Measurements from ENCODE around the gene NPC1L1.
A peak's percentile ranks its signal among the peaks of the same experiment; 100 is the strongest.

The NPC1L1 gene, protein sequence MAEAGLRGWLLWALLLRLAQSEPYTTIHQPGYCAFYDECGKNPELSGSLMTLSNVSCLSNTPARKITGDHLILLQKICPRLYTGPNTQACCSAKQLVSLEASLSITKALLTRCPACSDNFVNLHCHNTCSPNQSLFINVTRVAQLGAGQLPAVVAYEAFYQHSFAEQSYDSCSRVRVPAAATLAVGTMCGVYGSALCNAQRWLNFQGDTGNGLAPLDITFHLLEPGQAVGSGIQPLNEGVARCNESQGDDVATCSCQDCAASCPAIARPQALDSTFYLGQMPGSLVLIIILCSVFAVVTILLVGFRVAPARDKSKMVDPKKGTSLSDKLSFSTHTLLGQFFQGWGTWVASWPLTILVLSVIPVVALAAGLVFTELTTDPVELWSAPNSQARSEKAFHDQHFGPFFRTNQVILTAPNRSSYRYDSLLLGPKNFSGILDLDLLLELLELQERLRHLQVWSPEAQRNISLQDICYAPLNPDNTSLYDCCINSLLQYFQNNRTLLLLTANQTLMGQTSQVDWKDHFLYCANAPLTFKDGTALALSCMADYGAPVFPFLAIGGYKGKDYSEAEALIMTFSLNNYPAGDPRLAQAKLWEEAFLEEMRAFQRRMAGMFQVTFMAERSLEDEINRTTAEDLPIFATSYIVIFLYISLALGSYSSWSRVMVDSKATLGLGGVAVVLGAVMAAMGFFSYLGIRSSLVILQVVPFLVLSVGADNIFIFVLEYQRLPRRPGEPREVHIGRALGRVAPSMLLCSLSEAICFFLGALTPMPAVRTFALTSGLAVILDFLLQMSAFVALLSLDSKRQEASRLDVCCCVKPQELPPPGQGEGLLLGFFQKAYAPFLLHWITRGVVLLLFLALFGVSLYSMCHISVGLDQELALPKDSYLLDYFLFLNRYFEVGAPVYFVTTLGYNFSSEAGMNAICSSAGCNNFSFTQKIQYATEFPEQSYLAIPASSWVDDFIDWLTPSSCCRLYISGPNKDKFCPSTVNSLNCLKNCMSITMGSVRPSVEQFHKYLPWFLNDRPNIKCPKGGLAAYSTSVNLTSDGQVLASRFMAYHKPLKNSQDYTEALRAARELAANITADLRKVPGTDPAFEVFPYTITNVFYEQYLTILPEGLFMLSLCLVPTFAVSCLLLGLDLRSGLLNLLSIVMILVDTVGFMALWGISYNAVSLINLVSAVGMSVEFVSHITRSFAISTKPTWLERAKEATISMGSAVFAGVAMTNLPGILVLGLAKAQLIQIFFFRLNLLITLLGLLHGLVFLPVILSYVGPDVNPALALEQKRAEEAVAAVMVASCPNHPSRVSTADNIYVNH (N-terminal part only)

DNA sequence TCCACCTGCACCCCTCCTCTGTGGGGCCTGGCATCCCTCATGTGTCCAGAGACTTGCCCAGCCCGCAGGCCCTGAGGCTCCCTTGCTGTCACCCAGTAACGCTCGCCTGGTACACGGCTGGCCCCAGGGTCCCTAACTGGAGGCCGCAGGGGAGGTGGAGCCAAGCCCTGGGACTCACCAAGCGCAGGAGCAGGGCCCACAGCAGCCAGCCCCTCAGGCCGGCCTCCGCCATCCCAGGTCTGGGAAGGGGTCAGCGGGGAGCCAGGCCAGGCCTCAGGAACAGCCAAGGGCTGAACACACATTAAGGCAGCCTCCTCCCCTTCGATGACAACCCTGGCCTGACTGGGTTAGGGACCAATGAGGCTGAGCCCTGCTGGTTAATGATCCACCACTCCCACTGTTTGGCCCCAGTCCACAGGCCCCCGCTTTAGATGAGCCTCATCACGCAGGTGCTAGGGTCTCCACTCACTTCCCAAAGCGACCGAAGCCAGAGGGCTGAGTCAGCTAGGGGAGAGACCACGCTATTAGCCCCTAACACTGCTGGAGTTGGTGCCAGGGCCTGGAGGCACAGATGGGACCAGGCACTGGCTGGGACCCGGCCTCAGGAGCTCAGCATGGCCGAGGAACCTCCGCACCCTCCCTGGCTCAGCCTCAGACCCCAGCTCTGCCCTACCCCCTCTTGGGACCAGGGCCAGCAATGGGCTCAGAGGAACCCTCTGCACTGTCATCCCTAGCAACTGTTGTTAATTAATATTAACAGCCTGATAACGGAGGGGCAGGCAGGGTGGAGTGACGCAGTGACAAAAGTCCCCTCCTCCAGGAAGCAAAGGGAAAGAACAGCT, at the start of gene NPC1L1:
Gene NPC1L1 (minus strand): TSS at position 303 of the 842 bp plus-strand sequence. CDS start 71 bp downstream, at position 232.
- TF ChIP-seq GATA2 (IDR thresholded peaks at IDR 0.05; ENCODE audit: low read depth, low read length) (no peak), GATA3 (IDR thresholded peaks at IDR 0.05; ENCODE audit: low read depth, low read length) (no peak)

DNA sequence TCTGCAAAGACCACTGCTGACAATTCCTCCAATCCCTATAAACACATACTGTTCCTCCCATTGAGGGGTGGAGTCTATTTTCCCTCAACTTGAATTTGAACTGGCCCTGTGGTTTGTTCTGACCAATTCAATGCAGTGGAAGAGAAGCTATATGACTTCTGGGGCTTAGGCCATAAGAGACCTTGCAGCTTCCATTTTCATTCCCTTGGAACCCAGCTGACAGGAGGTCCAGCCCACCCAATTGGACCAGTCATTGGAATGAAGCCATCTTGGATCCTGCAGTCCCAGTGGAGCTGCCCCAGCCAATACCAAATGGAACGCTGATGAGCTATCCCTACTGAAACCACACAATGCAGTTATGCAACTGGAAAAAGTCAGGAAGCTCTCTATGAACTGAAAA, 49.8 kb upstream of the NPC1L1 start:
- TF ChIP-seq GATA2 (IDR thresholded peaks at IDR 0.05; ENCODE audit: low read depth, low read length), result no peak
- TF ChIP-seq GATA3 (IDR thresholded peaks at IDR 0.05; ENCODE audit: low read depth, low read length), result no peak

DNA sequence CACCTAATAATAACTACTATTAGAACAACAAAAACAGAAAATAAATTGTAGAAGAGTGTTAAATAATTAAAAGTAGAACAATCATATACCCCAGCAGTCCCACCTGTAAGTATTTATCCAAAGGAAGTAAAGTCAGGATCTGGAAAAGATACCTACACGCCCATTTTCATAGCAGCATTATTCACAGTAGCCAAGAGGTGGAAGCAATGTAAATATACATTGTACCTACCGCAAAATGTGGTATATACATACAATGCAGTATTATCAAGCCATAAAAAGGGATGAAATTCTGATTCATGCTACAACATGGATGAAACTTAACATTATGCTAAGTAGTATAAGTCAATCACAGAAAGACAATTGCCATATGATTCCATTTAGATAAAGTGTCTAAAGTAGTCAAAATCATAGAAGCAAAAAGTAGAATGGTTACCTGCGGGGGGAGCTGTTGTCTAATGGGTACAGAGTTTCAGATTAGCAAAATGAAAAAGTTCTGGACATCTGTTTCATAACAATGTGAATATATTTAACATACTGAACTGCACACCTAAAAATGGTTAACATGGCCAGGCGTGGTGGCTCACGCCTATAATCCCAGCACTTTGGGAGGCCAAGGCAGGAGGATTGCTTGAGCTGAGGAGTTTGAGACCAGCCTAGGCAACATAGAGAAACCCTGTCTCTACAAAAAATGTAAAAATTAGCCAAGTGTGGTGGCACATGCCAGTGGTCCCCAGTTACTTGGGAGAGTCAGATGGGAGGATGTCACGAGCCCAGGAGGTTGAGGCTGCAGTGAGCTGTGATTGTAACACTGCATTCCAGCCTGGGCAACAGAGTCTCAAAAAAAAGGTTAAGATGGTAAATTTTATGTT, 46.9 kb upstream of the NPC1L1 start:
- TF ChIP-seq GATA2 (IDR thresholded peaks at IDR 0.05; ENCODE audit: low read depth, low read length), result no peak
- TF ChIP-seq GATA3 (IDR thresholded peaks at IDR 0.05; ENCODE audit: low read depth, low read length), result no peak

DNA sequence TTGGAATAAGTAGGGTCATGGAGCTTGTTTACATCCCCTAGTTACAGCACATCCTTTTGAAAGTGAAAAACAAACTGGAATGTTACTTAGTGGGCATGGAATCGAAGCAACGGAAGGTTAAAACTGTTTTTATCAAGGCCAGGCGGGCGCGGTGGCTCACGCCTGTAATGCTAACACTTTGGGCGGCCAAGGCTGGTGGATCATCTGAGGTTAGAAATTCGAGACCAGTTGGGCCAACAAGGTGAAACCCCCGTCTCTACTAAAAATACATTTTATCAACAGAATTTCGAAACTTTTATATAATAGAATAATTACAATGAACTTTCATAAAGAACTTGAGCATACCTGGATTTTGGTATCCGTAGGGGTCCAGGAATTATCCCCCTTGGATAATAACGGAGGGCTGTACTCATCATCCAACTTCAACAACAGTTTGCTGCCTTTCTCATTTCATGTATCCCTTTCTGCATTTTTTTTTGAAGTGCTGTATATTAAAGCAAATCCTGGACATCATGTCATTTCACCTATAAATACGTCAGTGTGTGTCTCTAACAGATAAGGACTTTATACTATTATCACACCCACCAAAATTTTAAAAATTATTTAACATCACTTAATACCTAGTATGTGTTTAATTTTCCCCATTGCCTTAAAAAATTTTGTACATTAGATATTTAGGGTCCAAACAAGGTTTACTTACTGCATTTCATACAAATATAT, 42.2 kb upstream of the NPC1L1 start:
- TF ChIP-seq GATA2 (IDR thresholded peaks at IDR 0.05; ENCODE audit: low read depth, low read length) (no peak), GATA3 (IDR thresholded peaks at IDR 0.05; ENCODE audit: low read depth, low read length) (no peak)

DNA sequence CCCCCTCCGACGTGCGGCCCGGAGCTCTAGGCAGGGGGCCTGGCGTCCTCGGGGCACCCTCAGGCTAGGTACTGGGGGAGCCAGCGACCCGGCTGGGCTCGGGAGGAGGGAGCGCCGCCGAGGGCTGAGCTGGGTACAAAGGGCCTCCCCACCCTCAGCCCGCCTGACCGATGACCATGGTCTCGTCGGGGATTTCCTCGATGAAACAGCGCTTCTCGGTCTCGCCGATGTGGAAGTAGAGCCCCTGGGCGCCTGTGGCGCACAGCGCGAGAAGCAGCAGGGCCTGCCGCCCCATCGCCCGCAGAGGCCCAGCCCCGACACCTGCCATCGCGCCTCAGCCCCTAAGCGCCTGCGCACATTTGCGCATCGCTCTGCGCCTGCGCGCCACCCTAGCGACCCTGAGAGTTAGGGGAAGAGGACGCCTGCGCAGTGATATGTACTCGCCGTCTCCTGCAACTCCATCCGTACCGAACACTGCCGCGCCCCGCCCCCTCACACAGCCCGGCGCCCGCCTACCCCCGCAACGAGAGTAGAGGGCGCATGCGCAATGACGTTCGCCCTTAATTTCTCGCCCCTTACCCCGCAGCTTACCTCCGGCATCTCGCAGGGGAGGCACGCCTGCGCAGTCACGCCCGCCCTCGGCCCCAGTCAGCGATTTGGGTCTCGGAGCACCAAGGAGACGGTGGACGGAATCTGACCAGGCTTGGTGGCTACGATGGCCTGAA, 40.9 kb upstream of the NPC1L1 start, which contains the start of gene TMED4:
Gene TMED4 (minus strand): TSS at position 353 of the 725 bp plus-strand sequence. CDS start 25 bp downstream, at position 328.
- TF ChIP-seq GATA2 (IDR thresholded peaks at IDR 0.05; ENCODE audit: low read depth, low read length), result peak; percentile 16; the same call in 1 of the 2 replicates
- no peak for TF ChIP-seq GATA3 (IDR thresholded peaks at IDR 0.05; ENCODE audit: low read depth, low read length)

DNA sequence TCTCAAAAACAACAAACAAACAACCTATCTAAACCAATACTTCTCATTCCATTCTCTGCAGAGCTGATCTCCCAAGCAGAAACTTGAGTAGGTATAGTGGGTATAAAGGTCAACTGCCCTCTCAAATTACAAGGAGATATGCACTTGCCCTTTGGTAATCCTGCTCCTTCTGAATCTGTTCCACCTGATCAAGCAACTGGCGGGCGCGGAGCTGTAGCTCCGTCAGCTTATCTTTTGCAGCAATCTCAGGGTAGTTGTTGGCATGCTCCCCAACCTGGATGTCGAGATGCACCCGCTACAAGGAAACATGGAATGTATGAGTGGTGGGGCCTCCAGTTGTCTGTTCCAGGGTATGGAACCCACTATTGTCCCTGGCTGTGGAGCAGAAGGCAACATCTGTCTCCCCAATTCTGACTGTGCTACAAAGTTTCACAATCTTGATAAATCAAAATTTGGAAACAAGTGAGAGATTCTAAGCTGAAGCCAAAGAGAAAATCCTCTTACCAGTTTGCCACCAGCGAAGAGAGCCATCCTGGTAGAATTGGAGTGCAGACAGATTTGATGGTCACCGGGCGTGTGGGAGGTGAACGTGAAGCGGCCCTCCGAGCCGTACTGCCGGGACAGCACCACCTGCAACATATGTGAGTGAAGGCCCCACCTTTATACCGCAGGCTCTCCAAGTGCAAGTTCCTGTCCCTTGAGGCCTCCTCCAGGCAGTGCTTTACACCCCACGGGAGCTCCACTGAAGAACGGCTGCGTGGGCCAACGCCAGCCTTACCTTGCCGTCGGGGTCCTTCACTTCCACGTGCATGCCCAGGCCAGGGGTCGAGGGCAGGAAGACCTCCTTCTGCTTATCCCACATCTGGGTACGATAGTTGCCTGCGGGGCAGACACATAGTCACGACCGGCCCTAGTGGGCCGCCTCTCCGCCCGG, 40.1 kb upstream of the NPC1L1 start:
- peak; percentile 67 for TF ChIP-seq GATA2 (IDR thresholded peaks at IDR 0.05; ENCODE audit: low read depth, low read length)
- TF ChIP-seq GATA3 (IDR thresholded peaks at IDR 0.05; ENCODE audit: low read depth, low read length), result no peak

DNA sequence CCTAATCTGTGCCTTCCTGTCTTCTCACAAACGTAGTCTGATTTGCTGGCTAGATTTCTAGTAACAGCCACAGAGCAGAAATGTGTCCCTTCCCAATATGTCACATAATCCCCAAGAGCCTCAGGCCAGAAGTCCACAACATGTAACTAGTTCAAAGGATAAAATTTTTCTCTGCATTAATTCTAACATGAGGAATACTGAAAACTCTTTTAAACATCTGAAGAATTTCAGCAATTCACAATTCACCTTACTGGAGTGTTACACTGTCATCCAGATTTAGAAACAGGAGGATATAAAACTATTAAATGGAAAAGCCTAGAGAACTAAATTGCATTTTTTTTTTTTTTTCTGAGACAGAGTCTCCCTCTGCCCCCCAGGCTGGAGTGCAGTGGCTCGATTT, 35.1 kb upstream of the NPC1L1 start:
- no peak for TF ChIP-seq GATA3 (IDR thresholded peaks at IDR 0.05; ENCODE audit: low read depth, low read length)
- no peak for TF ChIP-seq GATA2 (IDR thresholded peaks at IDR 0.05; ENCODE audit: low read depth, low read length)

DNA sequence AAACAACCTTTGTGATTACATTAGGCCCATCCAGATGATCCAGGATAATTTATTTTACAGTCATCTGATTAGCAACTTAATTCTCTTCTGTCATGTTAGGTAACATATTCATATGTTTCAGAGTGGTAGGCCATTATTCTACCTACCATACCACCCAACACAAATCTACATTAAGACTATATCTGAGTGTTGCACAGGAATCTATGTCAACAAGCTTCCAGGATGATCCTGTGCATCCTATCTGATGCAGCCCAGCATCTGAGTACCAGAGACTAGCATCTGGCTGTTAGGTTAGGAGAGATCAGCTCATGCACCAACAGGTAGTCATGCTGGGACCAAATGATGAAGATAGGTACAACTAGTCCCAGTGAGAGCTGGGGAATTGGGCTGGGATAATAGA, 33.9 kb upstream of the NPC1L1 start:
- no peak for TF ChIP-seq GATA2 (IDR thresholded peaks at IDR 0.05; ENCODE audit: low read depth, low read length)
- TF ChIP-seq GATA3 (IDR thresholded peaks at IDR 0.05; ENCODE audit: low read depth, low read length), result no peak

DNA sequence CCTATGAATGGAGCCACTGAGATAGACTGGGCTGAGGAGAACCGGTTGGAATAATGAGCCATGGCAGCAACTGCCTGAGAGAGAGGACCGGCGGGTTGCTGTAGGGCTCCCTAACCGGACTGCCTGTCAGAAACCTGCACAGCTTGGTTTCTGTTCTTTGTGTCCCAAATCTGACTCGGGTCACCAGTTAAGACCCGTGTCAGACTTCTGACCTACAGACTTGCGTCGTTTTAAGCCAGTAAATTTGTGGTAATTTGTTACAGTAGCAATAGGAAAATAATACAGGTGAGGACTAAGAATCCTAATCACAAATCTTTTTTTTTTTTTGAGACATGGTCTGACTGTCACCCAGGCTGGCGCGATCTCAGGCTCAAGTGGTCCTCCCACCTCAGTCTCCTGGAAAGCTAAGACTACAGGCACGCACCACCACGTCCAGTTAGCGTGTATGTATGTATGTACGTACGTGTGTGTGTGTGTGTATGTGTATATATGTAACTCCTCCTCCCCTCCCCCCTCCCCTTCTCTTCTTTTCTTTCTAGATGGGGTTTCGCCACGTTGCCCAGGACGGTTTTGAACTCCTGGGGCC, 33.2 kb upstream of the NPC1L1 start:
- TF ChIP-seq GATA3 (IDR thresholded peaks at IDR 0.05; ENCODE audit: low read depth, low read length), result no peak
- no peak for TF ChIP-seq GATA2 (IDR thresholded peaks at IDR 0.05; ENCODE audit: low read depth, low read length)
